ENCODE measurements around the gene UNC13C.

DNA sequence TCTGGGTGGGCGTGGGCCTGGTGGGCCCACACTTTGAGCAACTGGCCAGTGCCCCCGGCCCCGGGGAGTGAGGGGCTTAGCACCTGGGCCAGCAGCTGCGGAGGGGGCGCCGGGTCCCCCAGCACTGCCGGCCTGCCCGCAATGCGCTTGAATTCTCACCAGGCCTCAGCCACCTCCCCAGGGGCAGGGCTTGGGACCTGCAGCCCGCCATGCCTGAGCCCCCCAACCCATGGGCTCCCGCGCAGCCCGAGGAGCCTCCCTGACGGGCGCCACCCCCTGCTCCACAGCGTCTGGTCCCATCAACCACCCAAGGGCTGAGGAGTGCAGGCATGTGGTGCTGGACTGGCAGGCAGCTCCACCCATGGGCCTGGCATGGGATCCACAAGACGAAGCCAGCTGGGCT is 484.3 kb downstream of the UNC13C start:
- TF ChIP-seq TAF1 (IDR thresholded peaks at IDR 0.05; ENCODE audit: borderline replicate concordance, low read depth, low read length) (no peak), POLR2A (IDR thresholded peaks at IDR 0.05; ENCODE audit: low read depth, low read length) (no peak)

All from GM12892 (cell line).